Neural cell (in vitro differentiated cells): ENCODE data around the gene MSH2. TPM values are rescaled to one million over a fixed set of nuclear protein-coding genes. Genes with fewer than 3 reads are reported as not detected.

Source experiments
- H2AFZ ChIP-seq: fragments of 200-600, 300-800 bp; sonication (generic), shearing (Covaris generic); 2 replicates; pipeline ENCODE4 v1.6.0; 2014; ENCODE audit warnings: low read depth, mild to moderate bottlenecking, antibody characterized with exemption, low read length, moderate library complexity
- H3F3A ChIP-seq: fragments of 200-600 bp; shearing (Covaris generic); 2 replicates; pipeline ENCODE4 v1.6.1; 2016; ENCODE audit warnings: mild to moderate bottlenecking, moderate library complexity, mixed read lengths, antibody characterized with exemption, low read length; ENCODE audit not compliant: insufficient read depth, poor library complexity, severe bottlenecking
- H3K27ac ChIP-seq: fragments of 200-600, 300-800 bp; sonication (generic), shearing (Covaris generic); 2 replicates; pipeline ENCODE4 v1.5.1; 2014; ENCODE audit warnings: mild to moderate bottlenecking, low read length, moderate library complexity
- H3K27me3 ChIP-seq: fragments of 300-800, 200-600 bp; sonication (generic), shearing (Covaris generic); 2 replicates; pipeline ENCODE4 v1.6.0; 2014; ENCODE audit warnings: mild to moderate bottlenecking, low read depth, low read length, moderate library complexity; ENCODE audit not compliant: insufficient read depth
- H3K36me3 ChIP-seq: fragments of 300-800, 200-600 bp; sonication (generic), shearing (Covaris generic); 2 replicates; pipeline ENCODE4 v1.5.1; 2014; ENCODE audit warnings: mild to moderate bottlenecking, antibody characterized with exemption, low read length, moderate library complexity; ENCODE audit not compliant: insufficient read depth
- H3K4me2 ChIP-seq: fragments of 300-800, 200-600 bp; sonication (generic), shearing (Covaris generic); 2 replicates; pipeline ENCODE4 v1.6.0; 2014; ENCODE audit warnings: mild to moderate bottlenecking, low read length
- H3K4me3 ChIP-seq: fragments of 300-800, 200-600 bp; sonication (generic), shearing (Covaris generic); 2 replicates; pipeline ENCODE4 v1.5.1; 2014; ENCODE audit warnings: mild to moderate bottlenecking, low read length, moderate library complexity
- H3K79me2 ChIP-seq: fragments of 200-600 bp; shearing (Covaris generic); replicated peaks from 2 replicates; pipeline ENCODE4 v1.6.0; 2014; ENCODE audit warnings: mild to moderate bottlenecking, low read length, moderate library complexity; ENCODE audit not compliant: insufficient read depth
- H3K9ac ChIP-seq: fragments of 300-800, 200-600 bp; sonication (generic), shearing (Covaris generic); 2 replicates; pipeline ENCODE4 v1.6.1; 2016; ENCODE audit warnings: mild to moderate bottlenecking, low read length, mixed read lengths
- H3K9me2 ChIP-seq: fragments of 200-600 bp; shearing (Covaris generic); 2 replicates; pipeline ENCODE4 v1.6.1; 2016; ENCODE audit warnings: mild to moderate bottlenecking, low read length, mixed read lengths; ENCODE audit not compliant: insufficient read depth
- H3K9me3 ChIP-seq: fragments of 200-600, 300-800 bp; sonication (generic), shearing (Covaris generic); 2 replicates; pipeline ENCODE4 v1.6.1; 2016; ENCODE audit warnings: mild to moderate bottlenecking, mixed run types, low read length, moderate library complexity, mixed read lengths
- H4K20me1 ChIP-seq: fragments of 200-600 bp; shearing (Covaris generic); 2 replicates; pipeline ENCODE4 v1.6.1; 2016; ENCODE audit warnings: mild to moderate bottlenecking, mixed run types; ENCODE audit not compliant: insufficient read depth
- EP300 ChIP-seq: fragments of 450-650 bp; conservative IDR thresholded peaks from 2 replicates; pipeline ENCODE4 v1.6.1; 2014; ENCODE audit warnings: antibody characterized with exemption, mild to moderate bottlenecking, moderate library complexity; ENCODE audit not compliant: poor library complexity, severe bottlenecking
- EZH2 ChIP-seq: fragments of 200-600, 300-800 bp; shearing (Covaris generic), sonication (generic); IDR thresholded peaks from 2 replicates; pipeline ENCODE4 v1.6.1; 2014; ENCODE audit warnings: antibody characterized with exemption, low read length, borderline replicate concordance, mild to moderate bottlenecking; ENCODE audit not compliant: insufficient read depth, poor library complexity, severe bottlenecking
- MXI1 ChIP-seq: fragments of 450-650 bp; conservative IDR thresholded peaks from 2 replicates; pipeline ENCODE4 v1.6.1; 2014; ENCODE audit warnings: antibody characterized with exemption, mild to moderate bottlenecking; ENCODE audit not compliant: poor library complexity, severe bottlenecking
- POLR2AphosphoS5 ChIP-seq: IDR thresholded peaks from 2 replicates; pipeline ENCODE4 v1.6.1; 2012
- RAD21 ChIP-seq: fragments of 450-650 bp; conservative IDR thresholded peaks from 2 replicates; pipeline ENCODE4 v1.6.1; 2014; ENCODE audit warnings: antibody characterized with exemption, mild to moderate bottlenecking, moderate library complexity
- REST ChIP-seq: IDR thresholded peaks from 2 replicates; pipeline ENCODE4 v1.6.1; 2012; ENCODE audit warnings: borderline replicate concordance
- SMC3 ChIP-seq: fragments of 450-650 bp; conservative IDR thresholded peaks from 2 replicates; pipeline ENCODE4 v1.6.1; 2014; ENCODE audit warnings: antibody characterized with exemption, mild to moderate bottlenecking, moderate library complexity; ENCODE audit not compliant: poor library complexity
- TAF1 ChIP-seq: IDR thresholded peaks from 2 replicates; pipeline ENCODE4 v1.6.1; 2012; ENCODE audit warnings: low read depth
- polyA plus RNA-seq: library from polyadenylated mRNA; depleted of rRNA; stranded (reverse); fragments of >200 nt; gene quantifications from 2 replicates; pipeline ENCODE4 v1.2.3, GENCODE V29; 2014
- TF ChIP-seq, protein P1 (sequence below): fragments of 450-650 bp; IDR thresholded peaks from 2 replicates; pipeline ENCODE4 v1.5.1; 2014; ENCODE audit warnings: antibody characterized with exemption, mild to moderate bottlenecking, moderate library complexity; ENCODE audit not compliant: poor library complexity, severe bottlenecking

The MSH2 gene
- polyA plus RNA-seq, 1 donor from 2014 or later, result 105 TPM

DNA sequence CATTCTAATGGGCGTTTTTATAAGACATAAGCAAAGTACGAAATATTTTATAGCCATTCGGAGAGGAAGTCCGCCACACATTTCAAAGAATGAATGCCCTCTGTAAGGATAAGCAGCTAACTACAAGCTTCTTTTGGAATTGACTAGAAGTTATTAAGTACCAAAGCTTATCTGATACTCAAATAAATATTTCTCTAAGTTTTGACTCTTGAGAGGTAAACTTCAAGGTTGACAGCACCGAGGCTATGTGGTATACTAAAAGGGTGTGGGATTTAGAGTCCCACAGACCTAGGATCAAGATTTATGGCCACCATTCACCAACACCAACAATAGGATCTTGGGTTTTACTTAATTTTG, 48.1 kb upstream of the MSH2 start:
- no peaks in the 10 kb centered on the region for H3K79me2 ChIP-seq
- TF ChIP-seq POLR2AphosphoS5 (no peak), SMC3 (no peak), EZH2 (no peak), TAF1 (no peak), EP300 (no peak), REST (no peak)
- TF ChIP-seq, protein P1, sequence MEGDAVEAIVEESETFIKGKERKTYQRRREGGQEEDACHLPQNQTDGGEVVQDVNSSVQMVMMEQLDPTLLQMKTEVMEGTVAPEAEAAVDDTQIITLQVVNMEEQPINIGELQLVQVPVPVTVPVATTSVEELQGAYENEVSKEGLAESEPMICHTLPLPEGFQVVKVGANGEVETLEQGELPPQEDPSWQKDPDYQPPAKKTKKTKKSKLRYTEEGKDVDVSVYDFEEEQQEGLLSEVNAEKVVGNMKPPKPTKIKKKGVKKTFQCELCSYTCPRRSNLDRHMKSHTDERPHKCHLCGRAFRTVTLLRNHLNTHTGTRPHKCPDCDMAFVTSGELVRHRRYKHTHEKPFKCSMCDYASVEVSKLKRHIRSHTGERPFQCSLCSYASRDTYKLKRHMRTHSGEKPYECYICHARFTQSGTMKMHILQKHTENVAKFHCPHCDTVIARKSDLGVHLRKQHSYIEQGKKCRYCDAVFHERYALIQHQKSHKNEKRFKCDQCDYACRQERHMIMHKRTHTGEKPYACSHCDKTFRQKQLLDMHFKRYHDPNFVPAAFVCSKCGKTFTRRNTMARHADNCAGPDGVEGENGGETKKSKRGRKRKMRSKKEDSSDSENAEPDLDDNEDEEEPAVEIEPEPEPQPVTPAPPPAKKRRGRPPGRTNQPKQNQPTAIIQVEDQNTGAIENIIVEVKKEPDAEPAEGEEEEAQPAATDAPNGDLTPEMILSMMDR, result no peak
- no peak overlapping the region for H2AFZ ChIP-seq
- no peak overlapping the region for H3K4me2 ChIP-seq
- no peaks in the 10 kb centered on the region for H3K9me2 ChIP-seq
- no peak overlapping the region for H3K27ac ChIP-seq
- H3K9ac ChIP-seq, result no peak overlapping the region
- H3K9me3 ChIP-seq, result no peaks in the 10 kb centered on the region
- H4K20me1 ChIP-seq, result no peaks in the 10 kb centered on the region
- H3K36me3 ChIP-seq, result no peaks in the 10 kb centered on the region
- H3K4me3 ChIP-seq, result no peak overlapping the region
- no peaks in the 10 kb centered on the region for H3F3A ChIP-seq
- H3K27me3 ChIP-seq, result no peaks in the 10 kb centered on the region

DNA sequence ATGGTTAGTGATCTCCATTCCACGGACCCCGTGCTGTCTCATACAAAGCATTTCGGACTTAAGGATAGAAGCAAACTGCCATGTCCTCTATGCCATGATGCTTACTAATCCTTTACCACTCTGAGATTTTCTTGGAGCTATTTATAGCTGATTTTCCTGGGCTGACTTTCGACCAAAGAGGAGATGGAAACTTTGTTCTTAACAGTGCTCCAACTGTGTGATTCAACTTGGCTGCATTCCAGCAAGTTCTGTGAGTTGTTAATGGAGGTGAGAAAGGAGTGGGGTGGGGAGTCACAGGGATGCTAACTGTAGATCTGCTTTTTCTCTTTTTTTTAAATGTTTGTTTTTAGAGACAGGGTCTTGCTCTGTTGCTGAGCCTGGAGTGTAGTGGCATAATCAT, 45.5 kb upstream of the MSH2 start:
- no peaks in the 10 kb centered on the region for H3K79me2 ChIP-seq
- no peak overlapping the region for H3K9ac ChIP-seq
- no peaks in the 10 kb centered on the region for H3K9me3 ChIP-seq
- no peaks in the 10 kb centered on the region for H3K27me3 ChIP-seq
- H3K4me3 ChIP-seq, result no peak overlapping the region
- no peak overlapping the region for H2AFZ ChIP-seq
- H3K36me3 ChIP-seq, result no peaks in the 10 kb centered on the region
- H3K27ac ChIP-seq, result no peak overlapping the region
- H3K9me2 ChIP-seq, result no peaks in the 10 kb centered on the region
- no peak overlapping the region for H3K4me2 ChIP-seq
- TF ChIP-seq EP300, result no peak
- TF ChIP-seq, protein P1, result no peak
- TF ChIP-seq REST, result no peak
- no peak for TF ChIP-seq SMC3
- TF ChIP-seq EZH2, result no peak
- no peak for TF ChIP-seq TAF1
- no peak for TF ChIP-seq POLR2AphosphoS5
- TF ChIP-seq MXI1, result no peak
- TF ChIP-seq RAD21, result no peak
- no peaks in the 10 kb centered on the region for H3F3A ChIP-seq
- H4K20me1 ChIP-seq, result no peaks in the 10 kb centered on the region
